GM23338 (cell line): Measurements from ENCODE around the gene RUVBL2. TPM values are rescaled to one million over a fixed set of nuclear protein-coding genes. Genes with fewer than 3 reads are reported as not detected.

Experiments
- ATAC-seq: fragments of 200-7000 bp; cut with Tn5 transposase; 3 replicates; pipeline ENCODE4 v1.9.1; 2020
- DNase-seq: peaks from one replicate; pipeline ENCODE4 v3.0.0-alpha.2; 2015; ENCODE audit warnings: low spot score
- H2AFZ ChIP-seq: fragments of 200-600 bp; sonication (generic); 2 replicates; pipeline ENCODE4 v1.8.0; 2016; ENCODE audit warnings: antibody characterized with exemption, mild to moderate bottlenecking, moderate library complexity
- H3F3A ChIP-seq: fragments of 200-600 bp; sonication (generic); replicated peaks from 2 replicates; pipeline ENCODE4 v1.8.0; 2017; ENCODE audit warnings: antibody characterized with exemption, mixed run types, low read depth
- H3K27ac ChIP-seq: fragments of 200-600 bp; sonication (generic); 2 replicates; pipeline ENCODE4 v1.6.1; 2016; ENCODE audit warnings: low read depth
- H3K27me3 ChIP-seq: fragments of 200-600 bp; sonication (generic); 2 replicates; pipeline ENCODE4 v1.8.0; 2016; ENCODE audit warnings: mild to moderate bottlenecking, mixed run types, moderate library complexity; ENCODE audit not compliant: insufficient read depth
- H3K36me3 ChIP-seq: fragments of 200-600 bp; sonication (generic); 2 replicates; pipeline ENCODE4 v1.8.0; 2016; ENCODE audit warnings: mild to moderate bottlenecking; ENCODE audit not compliant: insufficient read depth
- H3K4me1 ChIP-seq: fragments of 200-600 bp; sonication (generic); 2 replicates; pipeline ENCODE4 v1.8.0; 2016; ENCODE audit warnings: mild to moderate bottlenecking, moderate library complexity; ENCODE audit not compliant: insufficient read depth
- H3K4me2 ChIP-seq: fragments of 200-600 bp; sonication (generic); 2 replicates; pipeline ENCODE4 v1.7.1; 2017; ENCODE audit warnings: mixed run types
- H3K4me3 ChIP-seq: fragments of 200-600 bp; sonication (generic); 2 replicates; pipeline ENCODE4 v1.6.1; 2016; ENCODE audit warnings: mixed run types
- H3K79me2 ChIP-seq: fragments of 200-600 bp; sonication (generic); replicated peaks from 2 replicates; pipeline ENCODE4 v1.8.0; 2017; ENCODE audit warnings: mild to moderate bottlenecking; ENCODE audit not compliant: insufficient read depth
- H3K9me2 ChIP-seq: fragments of 200-600 bp; sonication (generic); 2 replicates; pipeline ENCODE4 v1.8.0; 2017; ENCODE audit not compliant: insufficient read depth
- H4K20me1 ChIP-seq: fragments of 200-600 bp; sonication (generic); replicated peaks from 2 replicates; pipeline ENCODE4 v1.8.0; 2017; ENCODE audit warnings: mild to moderate bottlenecking; ENCODE audit not compliant: insufficient read depth
- H3K27ac Mint-ChIP-seq: 2 replicates; pipeline ENCODE4 v1.8.0; 2020; ENCODE audit warnings: inconsistent platforms, mild to moderate bottlenecking, moderate library complexity, mixed read lengths
- H3K27me3 Mint-ChIP-seq: 3 replicates; pipeline ENCODE4 v1.8.0; 2022; ENCODE audit warnings: low read depth, mild to moderate bottlenecking, moderate library complexity, mixed read lengths, inconsistent platforms; ENCODE audit not compliant: insufficient read depth, poor library complexity
- H3K36me3 Mint-ChIP-seq: 3 replicates; pipeline ENCODE4 v1.8.0; 2021; ENCODE audit warnings: low read depth, mild to moderate bottlenecking, inconsistent platforms, moderate library complexity, mixed read lengths
- H3K4me1 Mint-ChIP-seq: 3 replicates; pipeline ENCODE4 v1.8.0; 2020; ENCODE audit warnings: mild to moderate bottlenecking, inconsistent platforms, mixed read lengths
- H3K4me3 Mint-ChIP-seq: 3 replicates; pipeline ENCODE4 v1.8.0; 2021; ENCODE audit warnings: moderate library complexity, mild to moderate bottlenecking, inconsistent platforms, mixed read lengths
- H3K9me3 Mint-ChIP-seq: 3 replicates; pipeline ENCODE4 v1.8.0; 2020; ENCODE audit warnings: moderate library complexity, mild to moderate bottlenecking, inconsistent platforms, mixed read lengths
- CTCF ChIP-seq, 2 experiments: fragments of 200-600 bp in 1 of 2; sonication (generic) in 1 of 2; conservative IDR thresholded peaks; 2 replicates each; pipeline versions ENCODE4 v1.5.1 to v1.6.1; 2016 to 2017; ENCODE audit warnings: antibody characterized with exemption in 2 of 2, low read depth in 2 of 2, mild to moderate bottlenecking in 2 of 2, moderate library complexity in 1 of 2
- EZH2 ChIP-seq: fragments of 200-600 bp; sonication (generic); IDR thresholded peaks from one replicate; pipeline ENCODE4 v1.8.0; 2017; ENCODE audit warnings: antibody characterized with exemption, mild to moderate bottlenecking, low read depth; ENCODE audit not compliant: unreplicated experiment
- EZH2phosphoT487 ChIP-seq: fragments of 200-600 bp; sonication (generic); IDR thresholded peaks from one replicate; pipeline ENCODE4 v1.8.1; 2018; ENCODE audit warnings: antibody characterized with exemption; ENCODE audit not compliant: unreplicated experiment
- JUNB ChIP-seq: IDR thresholded peaks from one replicate; pipeline ENCODE4 v1.6.1; 2016; ENCODE audit warnings: antibody characterized with exemption; ENCODE audit not compliant: unreplicated experiment
- NANOG ChIP-seq: IDR thresholded peaks from 2 replicates; pipeline ENCODE4 v1.6.1; 2016; ENCODE audit warnings: antibody characterized with exemption, borderline replicate concordance
- POLR2AphosphoS5 ChIP-seq: IDR thresholded peaks from 2 replicates; pipeline ENCODE4 v1.6.1; 2016; ENCODE audit warnings: antibody characterized with exemption, low read depth
- ZNF462 ChIP-seq: fragments of 250-450 bp; sonication (Bioruptor Pico); IDR thresholded peaks from 2 replicates; pipeline ENCODE4 v1.5.0; 2020; ENCODE audit warnings: mild to moderate bottlenecking, moderate library complexity
- polyA plus RNA-seq: library from polyadenylated mRNA; unstranded; fragments of >200 nt; fragmentation: Nextera tagmentation; extraction: Ambion mirVana; gene quantifications from 2 replicates; pipeline ENCODE4 v1.2.1, GENCODE V29; 2016
- total RNA-seq: library from RNA; depleted of rRNA; stranded (reverse); fragments of >200 nt; shearing (Covaris generic); gene quantifications from 2 replicates; pipeline ENCODE4 v1.2.3, GENCODE V29; 2014

RUVBL2 gene
- total and polyA plus RNA-seq, 2 experiments from 2014 or later: 196 to 252 TPM

GRCh38 chr19:48991011-48991609 is 2.6 kb upstream of the RUVBL2 start (continued):
- no peak for TF ChIP-seq ZNF462 (CRISPR knock-in tag)
- no peak for TF ChIP-seq NANOG
- TF ChIP-seq CTCF (conservative IDR thresholded peaks at IDR 0.05; ENCODE audit: low read depth in 2 of 2): no peak

- Mint-ChIP-seq H3K36me3 (peaks cover 34% of the 10 kb centered on the region), H3K27ac (peak overlapping the region; percentile 97), H3K4me3 (peak overlapping the region; percentile 96), H3K27me3 (peaks cover 14% of the 10 kb centered on the region), H3K4me1 (peaks cover 24% of the 10 kb centered on the region), H3K9me3 (no peaks in the 10 kb centered on the region)
- peaks cover 13% of the 10 kb centered on the region; the same call in 1 of the 2 replicates for H3K4me1 ChIP-seq
- H3K27ac ChIP-seq: no peak overlapping the region
- ATAC-seq: peak; percentile 34
- peaks cover 6% of the 10 kb centered on the region for H4K20me1 ChIP-seq
- H3K9me2 ChIP-seq: no peaks in the 10 kb centered on the region
- H3K79me2 ChIP-seq: peaks cover 48% of the 10 kb centered on the region
- peak overlapping the region; percentile 100 for H3K4me3 ChIP-seq
- H3K36me3 ChIP-seq: peaks cover 6% of the 10 kb centered on the region
- H2AFZ ChIP-seq: no peak overlapping the region
- H3F3A ChIP-seq: 0 out of 2 replicates have a peak, but pooled peaks cover 3% of the 10 kb centered on the region
- no peaks in the 10 kb centered on the region for H3K27me3 ChIP-seq
- H3K4me2 ChIP-seq: peak overlapping the region; percentile 98
- peak; percentile 64 for DNase-seq
- TF ChIP-seq POLR2AphosphoS5: no peak
- TF ChIP-seq NANOG: no peak
- no peak for TF ChIP-seq EZH2phosphoT487
- no peak for TF ChIP-seq EZH2
- no peak for TF ChIP-seq JUNB
These were observed 1.7 kb upstream of the RUVBL2 start for GRCh38 chr19:48991873-48992580.
